Psoas muscle (tissue), 8 donors: Measurements from ENCODE around the gene CHTF18. TPM values are rescaled to one million over a fixed set of nuclear protein-coding genes. Genes with fewer than 3 reads are reported as not detected.

ENCODE experiments used
- ATAC-seq, 4 donors: fragments of 200-7000 bp; cut with Tn5 transposase; one replicate each; pipeline ENCODE4 v1.9.1; 2020; ENCODE audit warnings: moderate library complexity in 3 of 4, mild to moderate bottlenecking in 2 of 4
- DNase-seq, 2 donors: peaks; one replicate each; pipeline ENCODE4 v3.0.0-alpha.2; 2020
- H3K27ac ChIP-seq: fragments of 200-600 bp; one replicate; pipeline ENCODE4 v1.8.0; 2022
- H3K27me3 ChIP-seq, 3 donors: fragments of 200-600 bp in 1 of 3; one replicate each; pipeline versions ENCODE4 v1.6.1 to v1.8.0; 2013 to 2022; ENCODE audit warnings: low read length in 2 of 3, mild to moderate bottlenecking in 2 of 3, moderate library complexity in 1 of 3; ENCODE audit not compliant: insufficient read depth in 3 of 3
- H3K36me3 ChIP-seq, 2 donors: fragments of 200-600 bp in 1 of 2; one replicate each; pipeline versions ENCODE4 v1.6.1 to v1.8.0; 2013 to 2022; ENCODE audit warnings: low read depth in 1 of 2, mild to moderate bottlenecking in 1 of 2, moderate library complexity in 1 of 2; ENCODE audit not compliant: insufficient read depth in 1 of 2
- H3K4me1 ChIP-seq: fragments of 200-600 bp; one replicate; pipeline ENCODE4 v1.8.0; 2022
- H3K4me3 ChIP-seq: fragments of 200-600 bp; one replicate; pipeline ENCODE4 v1.8.0; 2022; ENCODE audit warnings: mild to moderate bottlenecking
- H3K9me3 ChIP-seq: fragments of 200-600 bp; one replicate; pipeline ENCODE4 v1.8.0; 2022
- WGBS, 3 donors: extraction: QIAGEN DNeasy Blood & Tissue Kit; methylation state at CpG; one replicate each; pipeline versions ENCODE4 v1.1.6 to v1.1.7; 2013; 5-methylcytosine and 5-hydroxymethylcytosine counted together
- intact Hi-C, 2 donors: fragments of 100-400 bp; cut with DNase I; formaldehyde crosslinking; loops; one replicate each; pipeline versions ENCODE4 v1.11.0 to v1.14.2; 2022
- polyA plus RNA-seq, 3 donors: library from polyadenylated mRNA; stranded (reverse); fragments of 200-250 nt; gene quantifications; one replicate each; pipeline ENCODE4 v1.2.3, GENCODE V29; 2013
- total RNA-seq, 4 donors: library from RNA; stranded (reverse); fragmentation: NEBNext Ultra II Directional in 2 of 4; extraction: Animal tissue kit (Norgen Biotek cat#: 25700) in 2 of 4; gene quantifications; one replicate each; pipeline versions ENCODE4 v1.2.1 to v1.2.4, GENCODE V29; 2021 to 2023
- TF ChIP-seq, protein P1 (sequence below): fragments of 200-600 bp; IDR thresholded peaks from one replicate; pipeline ENCODE4 v1.8.0; 2022; ENCODE audit warnings: antibody characterized with exemption
- donor health status: healthy with polysubstance abuse.
- donor health status: DM: no; HTN: no; CAD: no; lungs with moderate emphysema.
- donor health status: Bipolar disorder and iron deficiency.
- donor health status: healthy.
- donor health status: DM: yes; HTN: yes; CAD: no.
- donor health status: DM: no; HTN: no; CAD: no.
- donor health status: DM: no; HTN: no; CAD: no.
- donor health status: DM: yes; HTN: yes; CAD: no.

The CHTF18 gene
- total and polyA plus RNA-seq, 7 donors = 1.7 to 8.4 (median 3.9) TPM

GRCh38 chr16:825341-826061 is 37.1 kb downstream of the CHTF18 start:
- no peaks in the 10 kb centered on the region for H3K36me3 ChIP-seq
- no peaks in the 10 kb centered on the region for H3K9me3 ChIP-seq
- WGBS, 3 donors = 14 to 27% (median 19%) methylated on average over 33 to 36 of the region's 36 CpGs
- H3K27ac ChIP-seq = no peak overlapping the region
- intact Hi-C loops = no loop called here
- DNase-seq (peak in 1 of 2 donors; percentile 46), ATAC-seq (no peak)
- no peaks in the 10 kb centered on the region for H3K4me1 ChIP-seq
- peaks cover 0 to 38% (median 22%) of the 10 kb centered on the region in 3 donors for H3K27me3 ChIP-seq
- TF ChIP-seq, protein P1, sequence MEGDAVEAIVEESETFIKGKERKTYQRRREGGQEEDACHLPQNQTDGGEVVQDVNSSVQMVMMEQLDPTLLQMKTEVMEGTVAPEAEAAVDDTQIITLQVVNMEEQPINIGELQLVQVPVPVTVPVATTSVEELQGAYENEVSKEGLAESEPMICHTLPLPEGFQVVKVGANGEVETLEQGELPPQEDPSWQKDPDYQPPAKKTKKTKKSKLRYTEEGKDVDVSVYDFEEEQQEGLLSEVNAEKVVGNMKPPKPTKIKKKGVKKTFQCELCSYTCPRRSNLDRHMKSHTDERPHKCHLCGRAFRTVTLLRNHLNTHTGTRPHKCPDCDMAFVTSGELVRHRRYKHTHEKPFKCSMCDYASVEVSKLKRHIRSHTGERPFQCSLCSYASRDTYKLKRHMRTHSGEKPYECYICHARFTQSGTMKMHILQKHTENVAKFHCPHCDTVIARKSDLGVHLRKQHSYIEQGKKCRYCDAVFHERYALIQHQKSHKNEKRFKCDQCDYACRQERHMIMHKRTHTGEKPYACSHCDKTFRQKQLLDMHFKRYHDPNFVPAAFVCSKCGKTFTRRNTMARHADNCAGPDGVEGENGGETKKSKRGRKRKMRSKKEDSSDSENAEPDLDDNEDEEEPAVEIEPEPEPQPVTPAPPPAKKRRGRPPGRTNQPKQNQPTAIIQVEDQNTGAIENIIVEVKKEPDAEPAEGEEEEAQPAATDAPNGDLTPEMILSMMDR = no peak
- no peak overlapping the region for H3K4me3 ChIP-seq

DNA sequence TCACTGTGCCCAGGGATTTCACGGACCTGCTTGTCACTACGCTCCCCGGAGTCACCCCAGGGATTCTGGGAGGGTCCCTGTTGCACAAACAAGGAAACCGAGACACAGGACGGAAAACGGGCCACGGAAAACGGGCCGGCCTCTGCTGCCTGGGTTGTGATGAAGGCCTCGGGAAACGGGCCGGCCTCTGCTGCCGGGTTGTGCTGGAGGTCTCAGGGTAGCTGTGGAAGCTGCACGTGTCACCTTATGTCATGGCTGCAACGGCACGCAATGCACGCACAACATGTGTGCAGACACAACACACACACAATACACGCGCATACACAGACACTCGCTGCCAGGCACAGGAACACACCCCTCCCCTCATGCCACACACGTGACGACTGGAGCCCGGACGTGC is 39.1 kb downstream of the CHTF18 start:
- intact Hi-C loops = no loop called here
- no peaks in the 10 kb centered on the region for H3K36me3 ChIP-seq
- no peaks in the 10 kb centered on the region for H3K9me3 ChIP-seq
- TF ChIP-seq, protein P1 = no peak
- peaks cover 0 to 43% (median 20%) of the 10 kb centered on the region in 3 donors for H3K27me3 ChIP-seq
- H3K27ac ChIP-seq = no peak overlapping the region
- DNase-seq (no peak), ATAC-seq (no peak)
- whole genome bisulfite sequencing, 3 donors = 89 to 91% (median 90%) methylated on average over 24 of the region's 24 CpGs
- H3K4me3 ChIP-seq = no peak overlapping the region
- H3K4me1 ChIP-seq = no peaks in the 10 kb centered on the region

GRCh38 chr16:828891-829290 is 40.5 kb downstream of the CHTF18 start:
- DNase-seq (no peak), ATAC-seq (no peak)
- no peak overlapping the region for H3K27ac ChIP-seq
- intact Hi-C loops = no loop called here
- H3K27me3 ChIP-seq = peaks cover 0 to 52% (median 19%) of the 10 kb centered on the region in 3 donors
- H3K4me1 ChIP-seq = no peaks in the 10 kb centered on the region
- H3K4me3 ChIP-seq = no peak overlapping the region
- no peaks in the 10 kb centered on the region for H3K9me3 ChIP-seq
- H3K36me3 ChIP-seq = no peaks in the 10 kb centered on the region
- 83 to 91% (median 89%) methylated on average over 13 to 17 of the region's 17 CpGs for WGBS, 3 donors
- TF ChIP-seq, protein P1 = no peak

DNA sequence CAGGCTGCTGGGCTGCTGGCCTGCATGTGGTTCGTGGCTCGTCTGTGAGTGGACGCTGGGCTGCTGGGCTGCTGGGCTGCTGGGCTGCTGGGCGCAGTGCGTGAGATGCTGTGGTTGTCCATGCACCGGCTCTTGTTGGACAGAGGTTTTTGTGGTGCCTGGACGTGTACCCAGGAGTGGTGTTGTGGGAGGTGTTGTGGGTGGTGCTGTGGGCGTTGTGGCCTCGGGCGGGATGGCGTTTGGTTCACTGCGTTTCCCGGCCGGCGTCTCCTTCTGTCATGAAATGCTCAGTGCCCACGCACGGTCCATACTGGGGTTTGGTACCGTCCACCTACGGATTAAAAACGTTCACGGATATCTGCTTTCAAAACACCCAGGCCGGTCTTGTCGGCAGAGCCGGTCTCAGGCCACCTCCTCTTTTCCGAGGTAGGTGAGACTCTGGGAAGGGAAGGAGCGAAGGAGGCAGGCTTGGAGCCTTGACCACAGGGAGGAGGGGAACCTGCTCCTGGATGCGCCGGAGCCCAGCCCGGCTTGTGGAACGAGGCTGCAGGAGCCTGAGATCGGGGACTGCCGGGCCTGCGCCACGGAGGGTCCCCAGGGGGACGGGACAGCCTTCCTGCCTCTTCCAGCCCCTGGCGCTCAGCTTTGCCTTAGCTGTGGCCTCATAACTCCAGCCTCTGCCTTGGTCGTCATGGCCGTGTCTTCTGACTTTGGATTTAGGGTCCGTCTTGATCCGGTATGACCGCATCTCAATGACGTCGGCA is 41.9 kb downstream of the CHTF18 start:
- DNase-seq (no peak), ATAC-seq (no peak)
- Histone ChIP-seq H3K4me3 (no peak overlapping the region), H3K4me1 (no peaks in the 10 kb centered on the region), H3K27me3 (peaks cover 0 to 38% (median 9%) of the 10 kb centered on the region in 3 donors), H3K36me3 (no peaks in the 10 kb centered on the region), H3K27ac (no peak overlapping the region), H3K9me3 (no peaks in the 10 kb centered on the region)
- 76 to 80% (median 78%) methylated on average over 43 of the region's 43 CpGs for WGBS, 3 donors
- TF ChIP-seq, protein P1 = no peak
- intact Hi-C loops = no loop called here
